ENCODE measurements around the gene CATSPERE.
"Not testable (repeated sequence)": the region's sequence is repeated elsewhere in the genome, so short reads cannot be mapped to it uniquely, and the experiment has no call there.

The CATSPERE gene

DNA sequence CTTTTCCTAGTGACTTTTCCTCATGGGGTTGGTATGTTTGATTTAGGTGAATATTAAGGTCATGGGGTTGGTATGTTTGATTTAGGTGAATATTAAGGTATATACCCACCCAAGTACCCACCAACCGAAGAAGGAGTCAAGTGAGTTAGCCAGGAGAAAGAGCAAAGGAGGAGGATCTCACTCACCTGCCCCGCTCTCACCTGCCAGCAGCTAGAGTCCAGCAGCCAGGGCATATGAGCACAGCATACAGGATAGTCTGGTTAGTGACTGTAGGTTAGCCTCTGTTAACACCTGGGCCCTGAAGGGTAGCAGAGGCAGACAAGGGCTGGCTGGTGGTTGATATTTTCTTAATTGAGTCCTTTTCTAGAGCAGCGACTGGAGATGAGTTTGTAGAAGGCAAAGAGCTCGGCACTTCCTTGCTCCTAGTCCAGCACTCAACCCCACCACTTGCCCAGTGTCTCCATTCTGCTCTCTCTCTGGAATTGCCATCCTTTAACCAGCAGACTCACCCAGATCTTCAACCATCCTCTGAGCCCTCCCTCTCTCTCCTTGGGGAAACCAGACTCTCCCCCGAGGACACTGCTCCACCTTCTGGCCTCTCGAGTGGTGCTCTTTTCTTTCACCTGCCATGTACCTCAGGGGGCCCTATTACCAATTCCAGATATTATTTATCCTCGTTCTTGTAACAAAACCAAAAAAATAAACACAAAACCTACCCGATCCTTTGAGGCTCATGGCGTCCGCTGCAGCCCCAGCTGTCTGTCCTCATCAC lies 175.6 kb downstream of the CATSPERE start:
- no peak for DNase-seq (ENCODE audit: low spot score)

DNA sequence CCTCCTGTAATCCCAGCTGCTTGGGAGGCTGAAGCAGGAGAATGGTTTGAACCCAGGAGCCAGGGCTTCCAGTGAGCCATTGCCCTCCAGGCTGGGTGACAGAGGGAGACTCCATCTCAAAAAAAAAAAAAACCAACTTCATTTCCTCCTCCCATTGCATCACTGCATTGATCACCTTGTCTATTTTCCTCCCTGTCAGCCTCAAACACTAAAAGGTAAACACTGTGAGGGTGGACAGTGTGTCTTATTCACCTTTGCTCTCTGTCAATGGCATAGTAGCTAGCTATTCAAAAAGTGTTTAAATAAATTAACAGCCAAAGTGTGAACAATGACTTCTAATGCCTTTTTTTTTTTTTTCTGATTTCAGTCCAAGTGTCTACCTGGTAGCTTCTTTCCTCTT lies 178.5 kb downstream of the CATSPERE start:
- DNase-seq (ENCODE audit: low spot score), result no peak

DNA sequence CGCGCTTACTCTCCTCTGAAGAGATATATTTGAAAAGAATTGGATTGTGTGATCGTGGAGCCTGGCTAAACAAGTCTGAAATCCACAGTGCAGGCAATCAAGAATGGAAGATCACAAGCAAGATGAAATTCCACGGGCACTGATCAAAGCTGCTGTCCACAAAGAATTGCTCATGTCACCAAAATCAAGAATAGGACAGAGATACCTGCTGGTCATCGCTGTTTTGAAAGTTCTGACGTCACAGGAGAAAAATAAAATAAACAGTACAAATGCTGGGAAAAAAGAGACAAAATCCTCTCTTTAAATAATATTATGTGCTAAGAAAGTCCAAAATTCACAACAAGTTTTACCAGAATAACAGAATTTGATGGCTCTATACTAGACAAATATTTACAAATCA lies 179.8 kb downstream of the CATSPERE start:
- DNase-seq (ENCODE audit: low spot score), result no peak

DNA sequence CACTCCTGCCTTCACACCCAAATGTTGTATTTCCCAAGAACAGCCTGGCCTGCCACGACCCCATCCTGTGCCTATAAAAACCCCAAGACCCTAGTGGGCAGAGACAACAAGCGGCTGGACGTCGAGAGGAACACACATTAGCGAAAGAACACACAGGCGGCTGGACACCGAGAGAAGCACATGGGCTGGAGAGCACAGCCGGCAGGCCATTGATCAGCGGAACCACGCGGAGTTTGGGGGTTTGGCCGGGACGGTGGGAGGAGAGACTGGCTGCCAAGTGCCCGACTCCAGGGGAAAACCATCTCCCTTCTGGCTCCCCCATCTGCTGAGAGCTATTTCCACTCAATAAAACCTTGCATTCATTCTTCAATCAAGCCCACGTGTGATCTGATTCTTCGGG lies 181.5 kb downstream of the CATSPERE start:
- no peak for DNase-seq (ENCODE audit: low spot score)

- DNase-seq (ENCODE audit: low spot score), result no peak
Observed at GRCh38 chr1:244642988-244643387, 181.9 kb downstream of the CATSPERE start.

GRCh38 chr1:244645414-244645813 lies 184.3 kb downstream of the CATSPERE start:
- DNase-seq (ENCODE audit: low spot score), result no peak

GRCh38 chr1:244645890-244646289 lies 184.8 kb downstream of the CATSPERE start:
- no peak for DNase-seq (ENCODE audit: low spot score)

DNA sequence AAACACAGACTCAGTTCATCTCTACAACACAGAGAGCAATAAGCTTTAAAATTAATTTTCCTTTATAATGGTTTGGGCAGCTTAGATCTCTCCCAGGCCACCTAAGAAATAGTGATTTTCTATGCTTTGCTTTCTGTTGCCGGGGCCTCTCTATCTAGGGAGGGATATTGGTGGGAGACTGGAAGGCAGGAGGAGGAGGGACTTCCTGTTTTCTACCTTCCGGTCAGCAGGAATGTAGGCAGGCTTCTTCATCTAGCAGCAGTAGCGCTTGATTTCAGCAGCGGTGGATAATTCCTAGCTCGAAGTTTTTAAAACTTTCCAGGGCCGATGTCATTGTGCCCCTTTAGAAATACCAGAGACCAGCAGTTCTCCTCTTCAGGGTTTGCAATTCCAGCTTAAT lies 186.7 kb downstream of the CATSPERE start:
- DNase-seq (ENCODE audit: low spot score), result no peak

DNA sequence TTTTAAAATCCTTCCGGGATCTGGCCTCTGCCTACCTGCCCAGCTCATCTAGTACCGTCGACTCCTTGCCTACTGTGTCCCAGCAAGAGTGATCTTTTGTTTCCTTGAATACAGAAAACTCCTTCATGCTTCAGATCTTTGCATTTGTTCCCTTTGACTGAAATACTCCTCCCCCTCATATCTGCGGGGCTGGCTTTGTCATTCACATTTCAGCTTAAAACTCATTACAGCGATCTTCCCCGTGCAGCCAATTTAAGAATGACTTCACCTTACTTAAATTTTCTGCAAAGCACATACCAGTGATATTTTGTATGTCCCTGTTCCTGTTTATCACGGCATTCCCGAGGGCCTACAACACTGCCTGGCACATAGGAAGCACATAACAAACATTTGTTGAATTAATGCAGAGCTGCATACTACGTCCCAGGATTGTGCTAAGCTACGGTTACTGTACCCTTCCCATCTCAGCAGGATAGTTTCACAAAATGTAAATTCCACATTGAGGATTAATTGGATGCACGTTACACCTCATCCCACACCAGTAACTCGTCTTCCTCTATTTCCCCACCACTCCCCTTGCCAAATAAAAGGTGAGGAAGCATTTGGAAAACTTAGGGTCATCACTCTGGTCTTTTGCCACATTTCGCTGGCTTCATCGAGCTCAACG lies 191.0 kb downstream of the CATSPERE start:
- DNase-seq (ENCODE audit: low spot score), result no peak

DNA sequence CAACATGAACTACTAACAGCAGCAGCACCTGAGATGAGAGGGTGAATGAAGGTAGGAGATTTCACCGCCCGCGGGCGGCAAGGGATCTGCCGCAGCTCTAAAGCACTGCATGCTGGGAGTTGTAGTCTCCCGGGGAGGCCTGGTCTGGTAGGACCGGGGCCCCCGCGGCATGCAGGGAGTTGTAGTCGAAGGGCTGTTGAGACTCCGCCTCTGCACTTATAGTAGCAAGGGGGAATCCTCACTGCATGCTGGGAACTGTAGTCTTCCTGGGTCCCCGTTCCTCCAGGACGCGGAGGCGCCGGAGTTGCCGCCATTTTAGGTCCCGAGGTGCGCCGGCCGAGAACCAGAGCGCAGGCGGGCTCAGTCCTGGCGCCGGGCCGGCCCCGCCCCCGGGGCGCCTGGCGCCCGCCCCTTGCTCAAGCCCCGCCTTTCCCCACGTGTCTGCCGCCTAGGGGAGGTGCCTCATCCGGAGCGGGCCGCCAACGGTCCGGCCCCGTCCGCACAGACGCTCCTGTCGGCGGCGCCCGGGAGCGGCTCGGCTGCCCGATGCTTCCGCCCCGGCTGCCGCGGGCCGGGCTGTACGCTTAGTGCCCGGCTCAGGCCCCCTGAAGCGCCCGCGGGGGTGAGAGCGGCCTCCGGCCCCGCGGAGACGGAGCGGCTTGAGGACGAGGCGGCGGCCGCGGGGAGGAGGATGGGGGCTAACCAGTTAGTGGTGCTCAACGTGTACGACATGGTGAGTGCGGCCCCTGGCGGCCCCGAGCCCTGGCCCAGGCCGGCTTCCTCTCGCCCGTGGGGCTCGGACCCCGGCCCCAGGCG lies 191.8 kb downstream of the CATSPERE start, which contains the start of gene DESI2:
TSS of gene DESI2 (plus strand) at position 504 of the 816 bp plus-strand sequence. CDS start at position 692, 188 bp downstream.
- peak; percentile 100 for DNase-seq (ENCODE audit: low spot score)

- peak; percentile 17 for DNase-seq (ENCODE audit: low spot score)
Observed at GRCh38 chr1:244653439-244654107, 192.5 kb downstream of the CATSPERE start.

- no peak for DNase-seq (ENCODE audit: low spot score)
Observed at GRCh38 chr1:244654108-244655038, 193.3 kb downstream of the CATSPERE start.

DNA sequence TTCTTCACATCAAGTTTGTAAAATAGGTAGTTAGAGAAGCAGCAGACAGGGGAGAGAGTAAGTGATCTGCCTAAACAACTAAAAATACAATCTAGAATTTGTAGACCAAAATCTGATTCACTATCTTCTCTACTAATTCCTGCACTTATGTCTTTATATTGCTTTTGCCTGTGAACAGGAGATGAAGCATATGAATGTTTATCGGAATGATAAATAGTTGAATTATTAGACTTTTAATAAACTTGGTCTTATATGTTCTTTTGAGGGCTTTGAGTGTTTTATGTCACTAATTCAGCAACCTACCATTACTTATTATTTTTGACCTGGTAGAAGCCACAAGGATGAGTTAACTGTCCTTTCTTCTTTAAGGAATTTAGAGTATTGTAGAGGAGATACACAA lies 194.1 kb downstream of the CATSPERE start:
- DNase-seq (ENCODE audit: low spot score), result no peak

GRCh38 chr1:244657421-244657820 lies 196.3 kb downstream of the CATSPERE start:
- DNase-seq (ENCODE audit: low spot score), result no peak

DNA sequence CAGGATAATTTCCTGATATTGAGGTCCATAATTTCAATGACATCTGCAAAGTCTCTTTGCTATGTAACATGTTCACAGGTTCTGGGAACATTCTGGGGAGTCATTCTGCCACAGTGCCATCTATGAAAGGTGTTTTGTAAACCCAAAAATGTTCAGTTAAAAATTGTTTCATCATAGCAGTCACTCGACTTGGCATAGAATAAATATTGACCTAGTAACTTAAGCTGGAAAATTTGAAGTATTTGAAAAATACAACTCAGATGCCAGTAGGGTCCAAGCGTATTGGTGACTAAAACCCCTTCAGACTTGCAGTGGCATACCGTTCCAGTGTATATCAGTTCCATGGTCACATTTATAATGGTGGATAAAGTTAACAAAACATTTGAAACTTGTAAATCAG lies 198.6 kb downstream of the CATSPERE start:
- DNase-seq (ENCODE audit: low spot score), result no peak

GRCh38 chr1:244660595-244660994 lies 199.5 kb downstream of the CATSPERE start:
- DNase-seq (ENCODE audit: low spot score), result no peak

GRCh38 chr1:244661569-244662312 lies 200.7 kb downstream of the CATSPERE start:
- DNase-seq (ENCODE audit: low spot score), result not testable (repeated sequence)

DNA sequence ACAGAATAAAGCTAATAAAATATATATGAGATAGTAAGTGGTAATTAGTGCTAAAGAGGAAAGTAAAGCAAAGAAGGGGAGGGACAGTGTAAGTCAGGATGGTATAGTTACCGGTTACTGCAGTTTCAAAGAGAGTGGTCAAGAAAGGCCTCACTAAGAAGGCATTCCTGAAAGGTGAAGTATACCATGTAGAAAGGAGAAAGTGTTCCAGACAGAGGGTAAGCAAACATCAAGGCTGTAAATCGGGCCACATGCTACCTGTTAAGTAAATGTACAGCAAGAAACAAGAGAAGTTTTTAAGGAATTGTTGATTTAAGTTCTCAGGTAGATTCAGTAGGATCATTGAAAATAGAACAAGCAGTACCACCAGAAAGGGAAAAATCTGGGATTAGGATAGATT lies 201.5 kb downstream of the CATSPERE start:
- DNase-seq (ENCODE audit: low spot score), result no peak

DNA sequence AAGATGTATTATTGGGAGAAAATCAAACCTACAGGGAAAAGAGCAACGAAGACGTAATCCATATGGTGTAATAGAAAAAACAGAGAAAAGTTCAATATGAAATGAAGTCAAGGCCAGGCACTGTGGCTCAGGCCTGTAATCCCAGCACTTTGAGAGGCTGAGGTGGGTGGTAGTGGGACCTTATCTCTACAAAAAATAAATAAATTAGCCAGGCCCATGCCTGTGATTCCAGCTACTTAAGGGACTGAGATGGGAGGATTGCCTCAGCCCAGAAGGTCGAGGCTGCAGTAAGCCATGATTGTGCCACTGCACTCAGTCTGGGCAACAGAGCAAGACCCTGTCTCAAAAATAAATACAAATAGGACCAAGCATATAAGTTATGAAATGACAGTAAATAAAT lies 203.3 kb downstream of the CATSPERE start:
- no peak for DNase-seq (ENCODE audit: low spot score)

- no peak for DNase-seq (ENCODE audit: low spot score)
Observed at GRCh38 chr1:244665771-244666217, 204.7 kb downstream of the CATSPERE start.

Data from Ammon's horn (tissue), 1 donor.